PFSK-1 (cell line): ENCODE data around the gene SUPT6H.
A peak's percentile ranks its signal among the peaks of the same experiment; 100 is the strongest.

Experiments
- FOXP2 ChIP-seq: optimal IDR thresholded peaks from 2 replicates; pipeline ENCODE3; 2011; ENCODE audit warnings: borderline replicate concordance, control low read depth, inconsistent platforms; ENCODE audit not compliant: insufficient read depth; ENCODE audit errors: extremely low read length, extremely low read depth
- POLR2AphosphoS5 ChIP-seq: IDR thresholded peaks from 2 replicates; pipeline ENCODE4 v1.6.1; 2012; ENCODE audit warnings: low read depth, mild to moderate bottlenecking, control low read depth, low read length, moderate library complexity
- REST ChIP-seq, 2 experiments: IDR thresholded peaks; 2 replicates each; pipeline versions ENCODE4 v1.6.1 to v1.8.0; 2011 to 2012; ENCODE audit warnings: low read depth in 2 of 2, low read length in 2 of 2, control low read depth in 1 of 2, inconsistent platforms in 1 of 2, mild to moderate bottlenecking in 1 of 2, moderate library complexity in 1 of 2; ENCODE audit not compliant: insufficient read depth in 1 of 2
- SIN3A ChIP-seq: IDR thresholded peaks from 2 replicates; pipeline ENCODE4 v1.6.1; 2012; ENCODE audit warnings: mild to moderate bottlenecking, low read length, moderate library complexity, borderline replicate concordance; ENCODE audit not compliant: insufficient read depth
- TAF1 ChIP-seq: IDR thresholded peaks from 2 replicates; pipeline ENCODE4 v1.6.1; 2012; ENCODE audit warnings: low read length, control low read depth, borderline replicate concordance; ENCODE audit not compliant: insufficient read depth

Gene SUPT6H

GRCh38 chr17:28706471-28707338 lies 44.7 kb downstream of the SUPT6H start:
- no peak for TF ChIP-seq TAF1
- no peak for TF ChIP-seq SIN3A

- TF ChIP-seq TAF1 = no peak
- TF ChIP-seq FOXP2 = no peak
- no peak for TF ChIP-seq SIN3A
- TF ChIP-seq POLR2AphosphoS5 = no peak
- TF ChIP-seq REST (IDR thresholded peaks at IDR 0.05; ENCODE audit: insufficient read depth in 1 of 2, low read depth in 2 of 2, low read length in 2 of 2) = no peak
Observed at GRCh38 chr17:28707339-28707720, 45.3 kb downstream of the SUPT6H start.

GRCh38 chr17:28710861-28711722 lies 49.1 kb downstream of the SUPT6H start:
- TF ChIP-seq POLR2AphosphoS5 (peak; percentile 98), FOXP2 (no peak), TAF1 (0 out of 2 replicates have a peak, but pooled peaks have one; percentile 40), SIN3A (no peak)

GRCh38 chr17:28711723-28712031 lies 49.7 kb downstream of the SUPT6H start, which contains the start of gene PROCA1:
Gene PROCA1, minus strand, starts transcription at chr17:28711888. Its CDS starts 228 bp downstream, at chr17:28711660.
- TF ChIP-seq TAF1 = no peak
- no peak for TF ChIP-seq REST (IDR thresholded peaks at IDR 0.05; ENCODE audit: insufficient read depth in 1 of 2, low read depth in 2 of 2, low read length in 2 of 2)
- TF ChIP-seq POLR2AphosphoS5 = no peak
- no peak for TF ChIP-seq SIN3A
- no peak for TF ChIP-seq FOXP2

GRCh38 chr17:28712032-28712704 lies 50.2 kb downstream of the SUPT6H start:
- TF ChIP-seq TAF1 (no peak), FOXP2 (no peak)

GRCh38 chr17:28712705-28713415 lies 50.9 kb downstream of the SUPT6H start:
- TF ChIP-seq SIN3A (no peak), REST (IDR thresholded peaks at IDR 0.05; ENCODE audit: insufficient read depth in 1 of 2, low read depth in 2 of 2, low read length in 2 of 2) (no peak), TAF1 (no peak), POLR2AphosphoS5 (no peak), FOXP2 (no peak)
